Neuron (in vitro differentiated cells): ENCODE results near the gene TBX10.
"Not testable (repeated sequence)": the region's sequence is repeated elsewhere in the genome, so short reads cannot be mapped to it uniquely, and the experiment has no call there.

Experiments
- H2AFZ ChIP-seq: one replicate; pipeline ENCODE4 v1.6.1; 2013; ENCODE audit warnings: low read depth, mild to moderate bottlenecking, inconsistent platforms, low read length, moderate library complexity
- H3K27me3 ChIP-seq: one replicate; pipeline ENCODE4 v1.6.1; 2013; ENCODE audit warnings: low read length; ENCODE audit not compliant: insufficient read depth
- H3K36me3 ChIP-seq: one replicate; pipeline ENCODE4 v1.6.1; 2013; ENCODE audit warnings: low read length; ENCODE audit not compliant: insufficient read depth
- H3K4me1 ChIP-seq: one replicate; pipeline ENCODE4 v1.6.1; 2013; ENCODE audit warnings: low read length; ENCODE audit not compliant: insufficient read depth
- H3K4me3 ChIP-seq: 2 replicates; pipeline ENCODE4 v1.5.1; 2013; ENCODE audit warnings: mild to moderate bottlenecking, low read length, moderate library complexity
- H3K9me3 ChIP-seq: one replicate; pipeline ENCODE4 v1.6.1; 2013; ENCODE audit warnings: low read length

The TBX10 gene

GRCh38 chr11:67659651-67660165 is 20.1 kb upstream of the TBX10 start:
- H3K36me3 ChIP-seq, H3K4me1 ChIP-seq, H3K4me3 ChIP-seq, H3K9me3 ChIP-seq, H2AFZ ChIP-seq: not testable (repeated sequence)
- peaks cover 16% of the 10 kb centered on the region for H3K27me3 ChIP-seq

- H3K4me1 ChIP-seq = no peaks in the 10 kb centered on the region
- no peak overlapping the region for H2AFZ ChIP-seq
- H3K36me3 ChIP-seq = no peaks in the 10 kb centered on the region
- no peak overlapping the region for H3K4me3 ChIP-seq
- H3K27me3 ChIP-seq = peaks cover 3% of the 10 kb centered on the region
- no peaks in the 10 kb centered on the region for H3K9me3 ChIP-seq
Observed at GRCh38 chr11:67657300-67657699, 17.7 kb upstream of the TBX10 start.

GRCh38 chr11:67656278-67656922 is 16.8 kb upstream of the TBX10 start:
- Histone ChIP-seq H3K4me3 (no peak overlapping the region), H3K4me1 (no peaks in the 10 kb centered on the region), H2AFZ (no peak overlapping the region), H3K27me3 (no peaks in the 10 kb centered on the region), H3K9me3 (no peaks in the 10 kb centered on the region), H3K36me3 (no peaks in the 10 kb centered on the region)

- Histone ChIP-seq H3K27me3 (no peaks in the 10 kb centered on the region), H3K4me1 (no peaks in the 10 kb centered on the region), H2AFZ (no peak overlapping the region), H3K4me3 (no peak overlapping the region), H3K9me3 (no peaks in the 10 kb centered on the region), H3K36me3 (no peaks in the 10 kb centered on the region)
Observed at GRCh38 chr11:67654225-67654624, 14.7 kb upstream of the TBX10 start.

- Histone ChIP-seq H3K4me1 (no peaks in the 10 kb centered on the region), H3K36me3 (no peaks in the 10 kb centered on the region), H2AFZ (no peak overlapping the region), H3K4me3 (no peak overlapping the region), H3K9me3 (no peaks in the 10 kb centered on the region), H3K27me3 (no peaks in the 10 kb centered on the region)
Observed at GRCh38 chr11:67652965-67653845, 13.6 kb upstream of the TBX10 start.

- Histone ChIP-seq H3K4me3 (no peak overlapping the region), H3K4me1 (no peaks in the 10 kb centered on the region), H2AFZ (no peak overlapping the region), H3K36me3 (no peaks in the 10 kb centered on the region), H3K9me3 (no peaks in the 10 kb centered on the region), H3K27me3 (no peaks in the 10 kb centered on the region)
Observed at GRCh38 chr11:67651976-67652781, 12.6 kb upstream of the TBX10 start.

- Histone ChIP-seq H3K27me3 (no peaks in the 10 kb centered on the region), H3K4me3 (no peak overlapping the region), H3K4me1 (no peaks in the 10 kb centered on the region), H3K9me3 (no peaks in the 10 kb centered on the region), H3K36me3 (no peaks in the 10 kb centered on the region), H2AFZ (no peak overlapping the region)
Observed at GRCh38 chr11:67649634-67650510, 10.3 kb upstream of the TBX10 start.

- Histone ChIP-seq H3K27me3 (no peaks in the 10 kb centered on the region), H3K36me3 (no peaks in the 10 kb centered on the region), H3K9me3 (no peaks in the 10 kb centered on the region), H3K4me1 (no peaks in the 10 kb centered on the region), H3K4me3 (no peak overlapping the region), H2AFZ (no peak overlapping the region)
Observed at GRCh38 chr11:67648796-67649613, 9.4 kb upstream of the TBX10 start.

- no peaks in the 10 kb centered on the region for H3K27me3 ChIP-seq
- H3K36me3 ChIP-seq = no peaks in the 10 kb centered on the region
- no peak overlapping the region for H3K4me3 ChIP-seq
- H3K4me1 ChIP-seq = no peaks in the 10 kb centered on the region
- no peaks in the 10 kb centered on the region for H3K9me3 ChIP-seq
- H2AFZ ChIP-seq = no peak overlapping the region
Observed at GRCh38 chr11:67648140-67648795, 8.7 kb upstream of the TBX10 start.

- no peaks in the 10 kb centered on the region for H3K4me1 ChIP-seq
- no peaks in the 10 kb centered on the region for H3K9me3 ChIP-seq
- no peak overlapping the region for H2AFZ ChIP-seq
- H3K27me3 ChIP-seq = no peaks in the 10 kb centered on the region
- no peak overlapping the region for H3K4me3 ChIP-seq
- H3K36me3 ChIP-seq = no peaks in the 10 kb centered on the region
Observed at GRCh38 chr11:67647471-67647870, 7.9 kb upstream of the TBX10 start.

GRCh38 chr11:67646535-67647336 is 7.2 kb upstream of the TBX10 start:
- no peaks in the 10 kb centered on the region for H3K36me3 ChIP-seq
- H3K27me3 ChIP-seq = no peaks in the 10 kb centered on the region
- no peaks in the 10 kb centered on the region for H3K9me3 ChIP-seq
- no peak overlapping the region for H2AFZ ChIP-seq
- no peak overlapping the region for H3K4me3 ChIP-seq
- no peaks in the 10 kb centered on the region for H3K4me1 ChIP-seq
